ENCODE results near the gene TMEM43. TPM values are rescaled to one million over a fixed set of nuclear protein-coding genes. Genes with fewer than 3 reads are reported as not detected.

Gene TMEM43
- total RNA-seq, 1 donor from 2014 or later: 79.2 TPM

GRCh38 chr3:14129296-14129695 is 4.4 kb downstream of the TMEM43 start:
- Histone ChIP-seq H3K4me1 (ENCODE audit: insufficient read depth, low read length) (peaks cover 13% of the 10 kb centered on the region), H3K36me3 (ENCODE audit: insufficient read depth, low read length) (peaks cover 40% of the 10 kb centered on the region), H3K79me2 (ENCODE audit: insufficient read depth, low read length) (peaks cover 52% of the 10 kb centered on the region), H3K9me3 (ENCODE audit: insufficient read depth, low read depth, low read length) (no peaks in the 10 kb centered on the region), H3K4me3 (ENCODE audit: insufficient read depth, low read depth, low read length) (no peak overlapping the region), H3K27me3 (ENCODE audit: insufficient read depth, low read length) (no peaks in the 10 kb centered on the region), H2AFZ (ENCODE audit: low read depth, low read length) (no peak overlapping the region), H3K4me2 (ENCODE audit: low read length) (no peak overlapping the region), H4K20me1 (ENCODE audit: insufficient read depth, low read length) (peaks cover 59% of the 10 kb centered on the region), H3K27ac (ENCODE audit: low read depth, low read length) (no peak overlapping the region), H3K9ac (ENCODE audit: low read length) (no peak overlapping the region)
- FAIRE-seq (no peak), DNase-seq (ENCODE audit: low read depth) (no peak)
- Mint-ChIP-seq H3K36me3 (ENCODE audit: low read depth, unreplicated experiment) (peaks cover 44% of the 10 kb centered on the region), H3K9me3 (ENCODE audit: unreplicated experiment) (no peaks in the 10 kb centered on the region), H3K4me3 (ENCODE audit: unreplicated experiment) (no peak overlapping the region), H3K27ac (ENCODE audit: unreplicated experiment) (no peak overlapping the region), H3K4me1 (ENCODE audit: low read depth, unreplicated experiment) (peaks cover 15% of the 10 kb centered on the region), H3K27me3 (ENCODE audit: low read depth, unreplicated experiment) (no peaks in the 10 kb centered on the region)
- TF ChIP-seq CTCF (IDR thresholded peaks at IDR 0.05; ENCODE audit: insufficient read depth, low read depth, low read length): no peak
- no peak for TF ChIP-seq EZH2 (IDR thresholded peaks at IDR 0.05; ENCODE audit: insufficient read depth, low read length)

DNA sequence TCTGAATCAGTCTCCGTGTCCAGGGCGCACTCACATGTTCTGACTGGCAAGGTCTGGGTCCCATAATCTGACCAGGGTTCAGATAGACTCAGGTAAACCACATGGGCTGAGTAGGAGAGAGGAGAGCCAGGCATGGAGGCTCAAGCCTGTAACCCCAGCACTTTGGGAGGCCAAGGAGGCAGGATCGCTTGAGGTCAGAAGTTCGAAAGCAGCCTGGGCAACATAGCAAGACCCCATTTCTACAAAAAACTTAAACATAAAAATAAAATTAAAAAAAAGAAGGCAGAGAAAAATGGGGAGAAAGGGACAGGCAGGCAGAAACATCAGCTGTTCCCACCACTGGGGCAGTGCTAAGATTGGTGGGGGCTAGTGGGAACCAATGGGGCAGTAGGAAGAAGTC is 5.4 kb downstream of the TMEM43 start:
- Histone ChIP-seq H3K4me1 (ENCODE audit: insufficient read depth, low read length) (peaks cover 13% of the 10 kb centered on the region), H3K27ac (ENCODE audit: low read depth, low read length) (no peak overlapping the region), H4K20me1 (ENCODE audit: insufficient read depth, low read length) (peaks cover 61% of the 10 kb centered on the region), H2AFZ (ENCODE audit: low read depth, low read length) (no peak overlapping the region), H3K79me2 (ENCODE audit: insufficient read depth, low read length) (peaks cover 47% of the 10 kb centered on the region), H3K9ac (ENCODE audit: low read length) (no peak overlapping the region), H3K4me3 (ENCODE audit: insufficient read depth, low read depth, low read length) (no peak overlapping the region), H3K4me2 (ENCODE audit: low read length) (no peak overlapping the region), H3K36me3 (ENCODE audit: insufficient read depth, low read length) (peaks cover 48% of the 10 kb centered on the region), H3K9me3 (ENCODE audit: insufficient read depth, low read depth, low read length) (no peaks in the 10 kb centered on the region), H3K27me3 (ENCODE audit: insufficient read depth, low read length) (no peaks in the 10 kb centered on the region)
- Mint-ChIP-seq H3K36me3 (ENCODE audit: low read depth, unreplicated experiment) (peaks cover 44% of the 10 kb centered on the region), H3K27me3 (ENCODE audit: low read depth, unreplicated experiment) (no peaks in the 10 kb centered on the region), H3K27ac (ENCODE audit: unreplicated experiment) (no peak overlapping the region), H3K4me3 (ENCODE audit: unreplicated experiment) (no peak overlapping the region), H3K4me1 (ENCODE audit: low read depth, unreplicated experiment) (peaks cover 15% of the 10 kb centered on the region), H3K9me3 (ENCODE audit: unreplicated experiment) (no peaks in the 10 kb centered on the region)
- FAIRE-seq: no peak
- TF ChIP-seq CTCF (IDR thresholded peaks at IDR 0.05; ENCODE audit: insufficient read depth, low read depth, low read length): no peak
- TF ChIP-seq EZH2 (IDR thresholded peaks at IDR 0.05; ENCODE audit: insufficient read depth, low read length): no peak
- no peak for DNase-seq (ENCODE audit: low read depth)

DNA sequence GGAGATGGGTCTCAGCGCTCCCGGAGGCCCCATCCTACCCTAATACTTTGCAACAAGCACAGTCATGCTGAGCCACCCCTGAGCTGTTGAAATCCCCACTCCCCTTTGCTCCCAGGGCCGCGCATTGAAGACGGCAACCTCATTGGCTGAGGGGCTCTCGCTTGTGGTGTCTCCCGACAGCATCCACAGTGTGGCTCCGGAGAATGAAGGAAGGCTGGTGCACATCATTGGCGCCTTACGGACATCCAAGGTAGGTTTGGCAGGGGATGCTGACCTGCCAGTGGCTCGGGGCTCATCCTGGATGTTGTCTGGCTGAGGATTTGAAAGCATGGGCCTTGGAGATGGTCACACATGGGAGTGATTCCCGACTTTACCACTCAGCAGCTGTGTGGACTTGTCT is 5.9 kb downstream of the TMEM43 start:
- FAIRE-seq (no peak), DNase-seq (ENCODE audit: low read depth) (no peak)
- TF ChIP-seq CTCF (IDR thresholded peaks at IDR 0.05; ENCODE audit: insufficient read depth, low read depth, low read length): no peak
- no peak overlapping the region for H3K4me3 Mint-ChIP-seq (ENCODE audit: unreplicated experiment)
- H3K36me3 Mint-ChIP-seq (ENCODE audit: low read depth, unreplicated experiment): peaks cover 44% of the 10 kb centered on the region
- H3K9me3 ChIP-seq (ENCODE audit: insufficient read depth, low read depth, low read length): no peaks in the 10 kb centered on the region
- no peak overlapping the region for H2AFZ ChIP-seq (ENCODE audit: low read depth, low read length)
- no peak overlapping the region for H3K27ac ChIP-seq (ENCODE audit: low read depth, low read length)
- H3K4me1 ChIP-seq (ENCODE audit: insufficient read depth, low read length): peaks cover 12% of the 10 kb centered on the region
- H3K79me2 ChIP-seq (ENCODE audit: insufficient read depth, low read length): peaks cover 42% of the 10 kb centered on the region
- peaks cover 61% of the 10 kb centered on the region for H4K20me1 ChIP-seq (ENCODE audit: insufficient read depth, low read length)
- H3K9ac ChIP-seq (ENCODE audit: low read length): no peak overlapping the region
- H3K27me3 ChIP-seq (ENCODE audit: insufficient read depth, low read length): no peaks in the 10 kb centered on the region
- peaks cover 53% of the 10 kb centered on the region for H3K36me3 ChIP-seq (ENCODE audit: insufficient read depth, low read length)
- peaks cover 15% of the 10 kb centered on the region for H3K4me1 Mint-ChIP-seq (ENCODE audit: low read depth, unreplicated experiment)
- no peak overlapping the region for H3K27ac Mint-ChIP-seq (ENCODE audit: unreplicated experiment)
- no peak overlapping the region for H3K4me2 ChIP-seq (ENCODE audit: low read length)
- H3K27me3 Mint-ChIP-seq (ENCODE audit: low read depth, unreplicated experiment): no peaks in the 10 kb centered on the region
- H3K4me3 ChIP-seq (ENCODE audit: insufficient read depth, low read depth, low read length): no peak overlapping the region
- H3K9me3 Mint-ChIP-seq (ENCODE audit: unreplicated experiment): no peaks in the 10 kb centered on the region

Measured in astrocyte (in vitro differentiated cells and primary cell).